ENCODE results near the gene CCDC3. TPM values are rescaled to one million over a fixed set of nuclear protein-coding genes. Genes with fewer than 3 reads are reported as not detected.
A peak's percentile ranks its signal among the peaks of the same experiment; 100 is the strongest.
"Not testable (repeated sequence)": the region's sequence is repeated elsewhere in the genome, so short reads cannot be mapped to it uniquely, and the experiment has no call there.

CCDC3 gene
- total RNA-seq, result 15.0 TPM

DNA sequence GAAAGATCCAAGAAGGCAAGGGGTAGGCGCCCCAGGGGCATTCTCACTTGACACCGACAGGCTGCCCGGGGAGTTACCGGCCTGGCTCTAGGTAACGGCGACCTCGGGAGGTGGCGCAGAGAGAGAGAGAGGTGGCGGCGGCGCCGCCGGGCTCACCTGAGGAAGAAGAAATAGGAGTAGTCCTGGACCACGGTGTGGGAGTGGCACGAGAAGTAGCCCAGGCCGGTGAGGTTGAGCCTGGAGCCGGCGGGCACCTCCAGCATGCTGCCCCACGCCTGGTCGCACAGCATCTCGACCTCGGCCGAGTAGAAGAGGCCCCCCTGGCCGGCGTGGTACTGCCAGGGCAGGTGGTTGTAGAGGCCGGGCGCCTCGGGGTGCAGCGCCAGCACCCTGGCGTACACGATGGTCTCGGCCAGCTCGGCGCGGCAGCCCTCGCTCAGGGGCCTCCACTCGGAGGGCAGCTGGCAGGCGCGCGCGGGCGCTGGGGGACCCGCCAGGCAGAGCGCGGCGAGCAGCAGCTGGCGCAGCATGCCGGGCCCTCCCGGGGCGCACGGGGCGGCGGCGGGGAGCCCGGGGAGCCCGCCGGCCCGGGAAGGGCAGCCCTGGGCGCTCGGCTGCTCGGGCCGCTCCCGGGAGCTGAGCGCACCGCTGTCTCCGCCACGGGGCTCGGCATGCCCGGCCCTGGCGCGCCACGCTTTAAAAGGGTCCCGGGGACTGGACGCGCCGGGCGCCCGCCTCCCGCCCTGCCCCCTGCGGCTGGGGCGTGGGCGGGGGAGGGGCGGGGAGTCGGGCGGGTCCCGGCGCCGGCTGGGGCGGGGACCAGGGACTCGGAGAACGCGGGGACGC, at the start of gene CCDC3:
CCDC3 (minus strand) TSS at position 673 of the 846 bp plus-strand sequence; CDS start at position 530, 143 bp downstream.
- DNase-seq, result peak; percentile 70

DNA sequence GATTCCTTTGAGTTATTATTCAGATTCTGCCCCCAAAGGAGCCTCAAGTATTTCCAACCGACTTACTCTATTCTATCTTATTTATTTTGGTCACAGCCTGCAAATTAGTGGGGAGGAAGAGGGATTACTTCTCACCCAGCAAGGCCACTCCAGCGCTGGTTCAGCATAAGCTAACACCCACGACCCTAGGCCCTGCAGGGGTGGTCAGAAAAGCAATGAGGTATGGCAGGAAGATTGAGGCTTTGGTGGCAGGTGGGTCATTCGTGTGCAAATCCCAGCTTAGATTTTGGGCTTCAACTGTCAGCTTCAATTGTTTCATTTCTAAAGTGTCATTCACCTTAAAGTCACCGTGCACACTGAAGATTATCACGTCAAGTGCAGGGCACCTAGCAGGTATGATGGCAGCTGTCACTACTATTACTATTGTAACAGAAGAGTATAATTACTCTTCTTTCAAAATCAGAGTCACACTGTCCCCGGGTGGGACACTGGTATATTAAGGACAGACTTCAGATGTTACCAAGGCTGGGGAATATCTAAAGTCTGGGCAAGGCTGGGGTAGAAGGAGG, 49.7 kb upstream of the CCDC3 start:
- DNase-seq, result no peak

DNA sequence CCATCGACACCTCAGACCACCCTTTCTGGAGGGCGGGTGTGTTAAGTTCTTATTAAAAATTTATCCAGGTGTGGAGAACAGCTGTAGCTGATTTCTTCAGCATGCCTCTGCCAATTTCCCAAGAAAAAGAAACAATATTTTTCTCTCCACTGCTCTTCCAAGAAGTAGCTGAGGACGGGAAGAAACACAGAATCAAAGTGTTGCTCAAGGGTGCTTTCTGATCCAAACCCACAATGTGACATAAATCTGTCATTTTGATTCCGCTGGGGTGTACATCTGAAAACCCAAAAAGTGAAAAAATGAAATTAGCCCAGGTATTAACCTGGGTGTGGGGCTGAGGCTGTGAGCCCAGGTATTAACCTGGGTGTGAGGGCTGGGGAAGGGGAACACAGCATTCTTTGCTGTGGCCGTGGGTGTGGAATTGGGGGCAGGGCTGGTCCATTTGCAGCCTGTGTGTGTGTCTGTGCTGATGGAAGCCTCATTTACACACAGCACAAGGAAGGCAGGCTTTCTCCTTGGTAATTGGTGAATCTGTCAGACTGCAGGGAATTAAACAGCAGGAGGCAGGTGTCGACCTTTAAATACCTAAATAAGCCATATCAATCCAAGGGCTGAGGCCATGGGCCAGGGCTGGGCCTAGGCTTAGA, 48.4 kb upstream of the CCDC3 start:
- DNase-seq, result no peak

DNA sequence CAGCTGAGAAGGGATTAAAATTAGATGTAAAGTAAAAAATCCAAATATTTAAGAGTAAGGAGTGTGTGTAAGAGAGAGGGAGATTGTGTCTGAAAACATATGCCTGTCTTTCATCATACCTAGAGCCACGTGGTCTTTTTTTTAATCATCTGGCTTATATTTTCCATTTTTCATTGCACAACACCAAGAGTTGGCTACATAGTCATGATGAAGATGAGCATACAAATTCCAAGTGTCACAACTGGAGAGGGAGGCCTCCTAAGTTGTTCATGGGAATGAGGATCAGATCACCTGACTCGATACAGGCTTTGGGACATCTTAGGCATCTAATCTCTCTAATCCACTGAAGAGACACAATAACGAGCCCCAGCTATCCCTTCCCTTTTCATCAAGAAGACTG, 47.2 kb upstream of the CCDC3 start:
- no peak for DNase-seq

DNA sequence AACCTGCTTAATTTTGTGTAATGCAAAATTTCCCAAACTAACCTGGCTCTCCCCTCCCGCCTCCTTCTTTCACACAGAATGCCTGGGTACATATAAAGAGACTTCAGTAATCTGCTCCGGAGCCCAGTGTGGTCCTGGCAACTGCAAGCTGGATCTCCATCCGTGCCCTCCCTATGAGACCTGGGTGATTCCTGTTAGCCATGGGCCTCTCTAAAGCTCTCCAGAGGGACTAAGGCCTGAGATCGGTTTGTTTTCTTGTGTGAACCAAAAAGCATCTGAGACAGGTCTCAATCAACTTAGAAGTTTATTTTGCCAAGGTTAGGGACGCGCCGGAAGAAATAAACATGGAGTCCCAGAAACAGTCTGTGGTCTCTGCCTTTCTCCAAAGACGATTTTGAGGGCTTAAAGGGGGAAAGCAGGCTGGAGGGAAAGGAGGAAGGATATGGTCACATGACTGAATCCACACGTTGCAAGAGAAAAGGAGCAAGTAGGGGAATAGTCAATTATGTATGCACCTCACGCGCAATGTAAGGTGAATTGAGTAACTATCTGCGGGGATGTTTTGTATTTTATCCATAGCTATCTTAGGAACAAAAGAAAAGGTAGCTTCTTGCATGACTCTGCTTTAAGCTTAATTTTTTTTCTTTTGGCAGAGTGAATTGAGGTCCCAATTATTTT, 46.2 kb upstream of the CCDC3 start:
- DNase-seq, result no peak

DNA sequence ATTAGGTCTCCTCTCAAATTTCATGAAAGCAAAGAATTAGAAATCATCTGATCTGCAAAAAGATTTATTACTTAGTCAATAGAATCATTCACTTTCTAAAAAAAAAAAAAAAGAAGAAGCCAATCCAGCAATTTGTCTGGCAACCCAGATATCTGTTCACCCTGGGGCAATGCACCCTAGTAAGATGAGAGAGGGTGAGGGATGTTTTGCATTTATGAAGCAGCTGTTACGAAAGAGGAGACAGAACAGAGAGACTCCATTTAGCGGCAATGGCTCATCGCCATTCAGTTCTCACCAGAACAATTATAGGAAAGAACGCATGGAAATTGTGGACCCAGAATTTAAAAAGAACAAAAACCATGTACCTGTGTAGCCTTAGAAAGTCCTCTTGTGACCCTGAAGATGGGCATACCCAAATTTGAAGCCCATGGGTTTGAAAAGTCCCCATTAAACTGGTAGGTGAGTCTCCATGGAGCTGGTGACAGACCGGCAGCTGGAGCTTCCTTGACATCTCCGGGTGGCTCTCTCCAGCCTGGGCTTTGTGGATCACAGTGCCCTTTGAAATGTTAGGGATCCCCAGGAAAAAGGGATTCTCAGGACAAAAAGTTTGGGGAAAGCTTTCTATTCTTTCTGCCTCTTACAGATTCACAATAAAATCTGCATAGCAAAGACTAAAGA, 45.5 kb upstream of the CCDC3 start:
- DNase-seq, result no peak

DNA sequence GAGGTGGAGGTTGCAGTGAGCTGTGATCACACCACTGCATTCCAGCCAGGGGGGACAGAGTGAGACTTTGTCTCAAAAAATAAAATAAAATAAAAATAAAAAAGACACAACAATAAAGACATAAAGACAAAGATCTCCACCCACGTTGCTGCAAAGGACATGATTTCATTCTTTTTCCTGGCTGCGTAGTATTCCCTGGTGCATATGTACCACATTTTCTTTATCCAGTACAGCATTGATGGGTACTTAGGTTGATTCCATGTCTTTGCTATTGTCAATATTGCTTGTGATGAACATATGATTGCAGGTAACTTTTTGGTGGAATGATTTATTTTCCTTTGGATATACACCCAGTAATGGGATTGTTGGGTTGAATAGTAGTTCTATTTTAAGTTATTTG, 42.0 kb upstream of the CCDC3 start:
- DNase-seq, result no peak

DNA sequence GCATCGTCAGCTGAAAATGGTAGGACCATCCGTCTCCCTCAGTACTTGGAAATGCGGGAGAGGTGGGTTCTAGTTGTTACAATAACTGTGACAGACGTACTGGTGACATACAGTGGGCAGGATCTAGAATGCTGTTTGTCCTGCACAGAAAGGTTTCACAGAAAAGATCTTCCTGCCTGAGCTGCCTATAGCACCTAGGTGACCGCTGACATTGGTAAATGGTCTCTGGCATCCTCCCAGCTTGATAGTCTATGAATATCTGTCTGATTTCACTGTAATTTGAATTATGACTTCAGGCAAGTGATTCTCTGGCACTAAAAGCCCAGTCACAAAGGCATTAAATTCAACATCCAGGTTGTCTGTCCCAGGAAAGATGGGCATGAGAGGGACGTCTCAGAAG, 38.2 kb upstream of the CCDC3 start:
- no peak for DNase-seq

DNA sequence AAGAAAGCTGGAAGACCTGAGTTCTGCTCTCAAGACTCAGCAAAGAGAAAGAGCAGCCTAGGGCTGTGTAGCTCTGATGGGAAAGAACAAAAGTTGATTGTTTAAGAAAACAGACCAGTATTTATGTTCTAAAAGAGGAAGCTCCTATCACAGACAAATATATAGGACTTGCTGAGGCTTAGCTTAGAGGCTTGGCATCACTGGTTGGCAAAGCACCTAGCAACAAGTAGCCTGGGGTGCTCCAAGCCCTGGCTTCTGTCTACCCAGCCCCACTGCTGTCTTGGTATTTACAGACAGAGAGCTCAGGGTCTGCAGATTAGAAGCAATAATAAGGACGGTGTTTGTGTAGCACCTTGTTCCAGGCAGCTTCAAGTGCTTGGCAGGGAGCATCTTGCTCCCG, 36.9 kb upstream of the CCDC3 start:
- DNase-seq, result peak; percentile 20

DNA sequence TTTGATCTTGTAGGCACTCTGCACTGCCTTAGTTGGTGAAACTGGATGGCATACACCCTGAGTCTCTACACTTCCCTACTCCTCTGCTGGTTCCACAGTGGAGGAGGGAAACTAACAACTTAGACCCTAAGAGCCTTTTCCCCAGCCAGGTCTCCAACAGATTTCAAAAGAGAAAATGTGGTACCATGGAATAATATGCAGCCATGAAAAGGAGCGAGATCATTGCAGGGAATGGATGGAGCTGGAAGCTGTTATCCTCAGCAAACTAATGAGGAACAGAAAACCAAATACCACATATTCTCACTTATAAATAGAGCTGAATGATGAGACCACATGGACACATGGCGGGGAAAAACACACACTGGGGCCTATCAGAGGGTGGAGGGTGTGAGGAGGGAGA, 36.3 kb upstream of the CCDC3 start:
- no peak for DNase-seq

DNA sequence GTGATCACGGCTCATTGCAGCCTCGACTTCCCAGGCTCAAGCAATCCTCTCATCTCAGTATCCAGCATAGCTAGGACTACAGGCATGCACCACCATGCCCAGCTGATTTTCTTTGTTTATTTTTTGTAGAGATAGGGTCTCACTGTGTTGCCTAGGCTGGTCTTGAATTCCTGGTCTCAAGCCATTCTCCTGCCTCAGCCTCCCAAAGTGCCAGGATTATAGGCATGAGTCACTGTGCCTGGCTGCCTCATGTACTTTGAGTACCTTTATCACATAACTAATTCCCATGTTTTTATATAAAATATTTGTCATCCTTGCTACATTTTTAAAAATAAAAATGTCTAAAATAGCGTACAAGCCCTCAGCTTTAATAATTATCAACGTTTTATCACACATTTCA, 35.3 kb upstream of the CCDC3 start:
- no peak for DNase-seq

DNA sequence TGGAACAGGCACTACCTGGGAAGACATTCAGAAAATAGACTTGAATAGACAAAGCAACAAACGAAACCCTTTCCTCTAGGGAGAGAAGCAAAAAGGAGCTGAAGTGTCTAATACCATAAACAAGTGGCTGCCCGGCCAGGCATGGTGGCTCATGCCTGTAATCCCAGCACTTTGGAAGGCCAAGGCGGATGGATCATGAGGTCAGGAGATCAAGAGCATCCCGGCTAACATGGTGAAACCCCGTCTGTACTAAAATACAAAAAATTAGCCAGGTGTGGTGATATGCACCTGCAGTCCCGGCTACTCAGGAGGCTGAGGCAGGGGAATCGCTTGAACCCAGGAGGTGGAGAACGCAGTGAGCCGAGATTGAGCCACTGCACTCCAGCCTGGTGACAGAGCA, 34.2 kb upstream of the CCDC3 start:
- DNase-seq, result not testable (repeated sequence)

DNA sequence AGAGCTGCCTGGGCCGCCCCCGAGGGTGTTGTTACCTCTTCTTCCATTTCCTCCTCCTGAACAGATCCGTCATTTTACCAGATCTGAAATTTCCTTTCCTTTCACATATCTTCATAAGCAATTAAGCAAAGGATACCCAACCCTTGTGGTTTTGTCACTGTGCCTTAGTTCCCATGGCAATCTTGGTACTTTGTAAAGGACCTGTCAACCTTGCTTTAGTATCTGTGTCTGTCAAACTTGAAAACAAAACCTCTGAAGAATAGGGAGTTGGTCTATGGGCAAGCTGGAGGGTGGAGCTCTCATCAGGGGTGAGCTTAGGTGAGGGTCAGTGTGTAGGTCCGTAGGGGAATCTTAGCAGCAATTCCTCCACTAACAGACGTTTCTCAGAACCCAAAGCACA, 25.4 kb upstream of the CCDC3 start:
- no peak for DNase-seq

DNA sequence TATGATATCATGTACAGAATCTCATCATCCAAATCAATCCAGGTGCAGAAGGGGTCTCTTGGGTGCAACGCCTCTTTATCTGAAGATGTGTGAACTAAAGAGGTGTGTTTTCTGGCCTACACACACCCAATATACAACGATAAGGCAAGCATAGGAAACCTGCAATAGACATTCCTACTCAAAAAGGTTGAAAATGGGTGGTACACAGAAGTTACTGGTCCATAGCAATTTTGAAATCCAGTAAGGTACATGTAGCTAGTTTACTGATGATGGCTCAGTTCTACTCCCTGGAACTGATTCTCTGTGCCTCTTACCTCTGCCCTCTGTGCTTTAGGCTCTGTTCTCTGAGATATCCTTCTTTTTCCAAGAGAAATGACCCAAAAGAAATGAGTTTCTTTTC, 22.2 kb upstream of the CCDC3 start:
- no peak for DNase-seq

DNA sequence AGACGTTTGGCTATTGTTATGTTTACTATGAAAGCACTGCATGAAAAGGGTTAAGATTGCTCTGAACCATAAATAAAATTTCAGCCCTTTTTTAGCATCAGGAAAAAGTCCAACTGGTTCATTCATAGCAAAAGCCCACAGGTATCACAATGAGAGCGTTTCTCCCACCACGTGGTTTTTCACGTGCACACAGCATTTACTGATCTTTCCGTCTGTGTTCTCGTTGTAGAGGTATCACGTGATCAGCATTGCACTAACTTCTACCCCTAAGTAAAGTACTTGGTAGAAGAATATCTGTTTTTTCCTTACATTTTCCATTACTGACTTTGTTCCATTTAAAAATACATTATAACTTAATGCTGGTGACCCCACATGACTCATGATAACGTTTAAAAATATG, 17.8 kb upstream of the CCDC3 start:
- no peak for DNase-seq

DNA sequence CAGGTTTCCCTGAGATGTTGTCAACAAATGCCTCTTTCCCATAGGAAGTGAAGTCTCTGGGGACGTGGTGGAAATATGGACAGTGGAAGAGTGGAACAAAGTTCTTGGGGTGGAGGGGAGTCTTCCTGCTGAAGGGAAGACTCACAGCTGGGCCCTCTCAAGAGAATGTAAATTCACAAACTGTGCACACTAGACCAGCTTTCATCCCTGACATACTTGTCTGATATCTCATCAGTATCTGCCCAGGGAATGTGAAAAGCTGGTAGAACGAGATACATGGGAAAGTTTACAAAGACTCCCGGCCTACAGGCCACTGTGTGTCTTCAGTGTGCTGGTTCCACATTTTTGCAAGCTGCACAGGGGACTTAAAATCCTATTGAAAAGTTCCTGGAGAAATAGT, 16.7 kb upstream of the CCDC3 start:
- no peak for DNase-seq

DNA sequence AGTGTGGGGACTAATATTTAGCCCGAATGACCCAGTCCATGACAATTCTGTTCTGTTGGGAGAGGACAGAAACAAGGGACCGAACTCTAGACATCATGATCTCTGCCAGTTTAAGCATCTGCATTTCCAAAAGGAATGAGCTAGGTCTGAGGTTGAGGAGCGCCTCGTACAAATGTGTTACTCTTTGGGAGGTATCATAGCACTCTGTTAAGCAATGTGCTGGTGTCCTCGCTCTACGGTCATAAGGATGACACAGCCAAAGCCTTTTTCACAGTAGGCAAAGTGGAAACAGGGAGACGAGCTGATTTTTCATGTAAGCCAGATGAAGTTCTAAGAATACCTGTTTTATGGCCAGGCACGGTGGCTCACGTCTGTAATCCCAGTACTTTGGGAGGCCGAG, 15.4 kb upstream of the CCDC3 start:
- no peak for DNase-seq

DNA sequence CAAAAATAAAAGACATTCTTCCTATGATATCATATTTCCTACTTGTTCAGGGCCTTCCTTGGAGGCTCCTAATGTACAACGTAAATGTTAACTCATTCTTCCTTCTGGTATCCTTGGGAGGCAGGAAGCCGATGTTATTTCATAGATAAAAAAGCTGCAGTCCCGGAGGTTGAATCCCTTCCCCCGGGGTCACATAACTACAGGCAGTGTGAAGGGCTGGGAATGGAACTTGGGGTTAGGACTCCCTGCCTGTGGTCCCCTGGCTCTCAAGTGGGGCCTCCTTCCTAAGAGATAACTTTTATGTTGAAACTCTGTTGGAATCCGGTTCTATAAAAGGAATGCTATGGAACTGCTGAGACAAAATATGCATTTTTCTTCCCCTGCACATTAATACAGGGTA, 14.9 kb upstream of the CCDC3 start:
- DNase-seq, result no peak

DNA sequence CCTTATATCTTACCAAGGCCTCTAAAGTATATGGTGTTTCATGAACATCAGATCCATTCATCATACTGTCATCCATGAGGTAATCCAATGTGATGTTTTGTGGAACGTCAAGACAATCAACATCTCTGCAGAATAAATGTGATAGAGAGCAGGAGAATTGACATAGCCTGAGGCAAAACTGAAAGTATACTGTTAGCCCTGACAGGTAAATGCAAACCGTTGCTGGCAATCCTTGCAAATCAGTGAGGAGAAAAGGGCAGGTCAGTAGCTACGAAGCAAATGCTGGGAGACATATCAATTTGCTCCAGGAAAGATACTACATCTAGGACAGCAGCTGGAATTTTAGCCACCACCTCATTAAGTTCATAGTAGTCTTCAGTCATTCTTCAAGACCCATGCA, 4.5 kb upstream of the CCDC3 start:
- DNase-seq, result no peak

DNA sequence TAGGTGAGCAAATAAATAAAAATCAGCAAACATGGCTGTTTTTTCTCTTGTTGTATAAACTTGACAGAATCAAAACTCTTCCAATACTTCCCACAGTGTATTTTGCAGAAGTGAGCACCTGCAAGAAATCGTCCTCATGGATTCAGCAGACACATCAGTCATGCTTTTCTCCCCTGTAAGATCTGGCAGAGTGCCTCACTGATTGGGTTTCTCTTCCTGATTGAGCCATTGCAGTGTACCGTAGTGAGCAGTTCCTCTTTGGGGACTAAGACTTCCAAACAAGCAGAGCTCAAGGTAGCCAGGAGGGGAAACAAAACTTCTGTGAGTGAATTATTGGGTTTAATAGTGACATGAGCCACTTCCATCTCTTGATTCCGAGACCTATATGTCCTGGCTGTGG, 2.2 kb upstream of the CCDC3 start:
- peak; percentile 54 for DNase-seq

DNA sequence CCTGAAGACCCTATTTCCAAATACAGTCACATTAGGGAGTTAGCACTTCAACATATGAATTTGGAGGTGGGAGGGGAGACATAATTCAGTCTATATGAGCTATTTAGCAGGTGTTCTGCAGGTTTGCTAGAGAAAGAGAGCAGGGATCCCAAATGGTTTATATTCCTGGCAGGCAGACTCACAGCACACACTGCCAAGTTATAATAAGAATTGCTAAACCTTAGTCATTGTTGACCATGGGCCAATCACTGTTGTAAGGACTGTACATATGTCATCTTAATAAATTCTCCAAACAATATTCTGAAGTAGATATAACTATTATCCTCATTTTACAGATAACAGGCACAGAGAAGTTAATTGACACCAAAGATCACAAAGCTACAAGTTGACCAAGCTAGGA, 1.5 kb upstream of the CCDC3 start:
- DNase-seq, result peak; percentile 78

DNA sequence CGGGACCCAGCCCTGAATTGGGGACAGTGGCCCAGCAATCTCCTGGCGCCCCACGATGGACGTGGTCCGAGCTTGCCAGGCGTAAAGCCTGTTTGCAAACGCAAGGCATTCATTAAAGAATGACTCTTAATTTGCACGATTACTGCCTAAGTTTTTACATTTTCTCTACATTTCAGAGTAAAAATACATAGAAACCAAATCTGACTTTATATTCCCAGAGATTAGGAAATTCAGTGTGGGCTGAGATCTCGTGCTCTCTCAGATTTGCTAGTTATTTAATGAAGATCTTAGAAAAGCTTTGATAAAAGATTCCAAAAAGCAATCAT, 337 bp upstream of the CCDC3 start:
- no peak for DNase-seq

DNA sequence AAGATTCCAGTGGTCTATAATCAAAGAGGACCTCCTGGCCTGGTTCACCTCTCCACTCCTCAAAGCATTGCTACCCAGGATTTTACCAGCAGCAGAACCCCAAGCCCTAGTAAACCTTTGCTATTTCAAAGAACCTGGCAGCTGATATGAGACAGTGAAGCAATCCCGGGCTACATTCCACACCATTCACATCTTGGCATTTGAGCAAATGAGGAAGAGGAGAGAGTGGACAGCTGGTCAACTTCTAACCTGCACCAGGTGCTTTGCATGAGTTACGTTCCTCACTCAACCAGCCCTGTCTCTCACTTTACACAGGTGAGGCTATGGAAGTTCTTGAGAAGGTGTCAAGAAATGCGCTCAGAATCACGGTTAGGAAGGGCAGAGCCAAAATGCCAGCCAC, 1.1 kb downstream of the CCDC3 start:
- no peak for DNase-seq
